ENCODE results near the gene CMSS1. TPM values are rescaled to one million over a fixed set of nuclear protein-coding genes. Genes with fewer than 3 reads are reported as not detected.
A peak's percentile ranks its signal among the peaks of the same experiment; 100 is the strongest.

The CMSS1 gene
- total and polyA plus RNA-seq, 2 of the 13 experiments (the other 11 are each of a cell fraction or from before 2014, with no cell fraction given), result 6.4 to 48.7 TPM

DNA sequence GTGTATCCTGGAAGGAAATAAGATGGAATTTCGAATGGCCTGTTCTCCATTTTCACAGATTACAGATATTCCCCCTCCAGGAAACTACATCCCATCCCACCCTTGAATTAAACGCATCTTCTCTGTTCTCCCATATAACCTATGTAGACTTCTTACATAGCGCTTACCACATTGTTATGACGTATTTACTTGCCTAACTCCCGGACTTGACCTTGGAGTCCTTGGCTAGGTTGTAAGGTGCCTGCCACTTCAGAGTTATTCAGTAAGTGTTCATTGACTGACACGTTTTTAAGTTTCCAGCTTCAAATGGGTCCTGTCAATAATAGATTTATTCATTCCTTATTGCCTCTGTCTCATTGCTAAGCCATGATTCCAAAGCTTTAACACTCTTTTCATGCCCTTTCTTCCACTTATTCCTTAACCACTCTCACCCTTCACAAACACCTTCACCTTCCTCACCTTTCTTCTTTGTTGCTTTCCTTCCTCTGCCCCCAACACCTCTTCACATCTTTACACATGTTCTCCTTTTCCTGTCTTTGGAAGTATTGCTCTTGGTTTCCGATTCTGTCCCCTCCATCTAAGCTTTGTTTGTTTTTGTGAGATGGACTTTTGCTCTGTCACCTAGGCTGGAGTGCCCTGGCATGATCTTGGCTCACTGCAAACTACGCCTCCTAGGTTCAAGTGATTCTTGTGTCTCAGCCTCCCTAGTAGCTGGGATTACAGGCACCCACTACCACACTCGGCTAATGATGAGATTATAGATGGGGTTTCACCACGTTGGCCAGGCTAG, 138.3 kb downstream of the CMSS1 start (continued):
- TF ChIP-seq, protein P1, sequence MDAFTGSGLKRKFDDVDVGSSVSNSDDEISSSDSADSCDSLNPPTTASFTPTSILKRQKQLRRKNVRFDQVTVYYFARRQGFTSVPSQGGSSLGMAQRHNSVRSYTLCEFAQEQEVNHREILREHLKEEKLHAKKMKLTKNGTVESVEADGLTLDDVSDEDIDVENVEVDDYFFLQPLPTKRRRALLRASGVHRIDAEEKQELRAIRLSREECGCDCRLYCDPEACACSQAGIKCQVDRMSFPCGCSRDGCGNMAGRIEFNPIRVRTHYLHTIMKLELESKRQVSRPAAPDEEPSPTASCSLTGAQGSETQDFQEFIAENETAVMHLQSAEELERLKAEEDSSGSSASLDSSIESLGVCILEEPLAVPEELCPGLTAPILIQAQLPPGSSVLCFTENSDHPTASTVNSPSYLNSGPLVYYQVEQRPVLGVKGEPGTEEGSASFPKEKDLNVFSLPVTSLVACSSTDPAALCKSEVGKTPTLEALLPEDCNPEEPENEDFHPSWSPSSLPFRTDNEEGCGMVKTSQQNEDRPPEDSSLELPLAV (CRISPR knock-in tag; conservative IDR thresholded peaks at IDR 0.05; ENCODE audit: low read depth), result no peak
- TF ChIP-seq HOXA5 (CRISPR knock-in tag; IDR thresholded peaks at IDR 0.05) (no peak), ZNF230 (CRISPR knock-in tag; IDR thresholded peaks at IDR 0.05) (no peak), POGZ (CRISPR knock-in tag; IDR thresholded peaks at IDR 0.05) (peak; percentile 56; the same call in 1 of the 2 replicates), STAT5B (CRISPR knock-in tag; IDR thresholded peaks at IDR 0.05) (no peak), ZSCAN31 (CRISPR knock-in tag; IDR thresholded peaks at IDR 0.05; ENCODE audit: low read depth) (no peak), ZNF746 (CRISPR knock-in tag; IDR thresholded peaks at IDR 0.05) (no peak)
- TF ChIP-seq, protein P2, sequence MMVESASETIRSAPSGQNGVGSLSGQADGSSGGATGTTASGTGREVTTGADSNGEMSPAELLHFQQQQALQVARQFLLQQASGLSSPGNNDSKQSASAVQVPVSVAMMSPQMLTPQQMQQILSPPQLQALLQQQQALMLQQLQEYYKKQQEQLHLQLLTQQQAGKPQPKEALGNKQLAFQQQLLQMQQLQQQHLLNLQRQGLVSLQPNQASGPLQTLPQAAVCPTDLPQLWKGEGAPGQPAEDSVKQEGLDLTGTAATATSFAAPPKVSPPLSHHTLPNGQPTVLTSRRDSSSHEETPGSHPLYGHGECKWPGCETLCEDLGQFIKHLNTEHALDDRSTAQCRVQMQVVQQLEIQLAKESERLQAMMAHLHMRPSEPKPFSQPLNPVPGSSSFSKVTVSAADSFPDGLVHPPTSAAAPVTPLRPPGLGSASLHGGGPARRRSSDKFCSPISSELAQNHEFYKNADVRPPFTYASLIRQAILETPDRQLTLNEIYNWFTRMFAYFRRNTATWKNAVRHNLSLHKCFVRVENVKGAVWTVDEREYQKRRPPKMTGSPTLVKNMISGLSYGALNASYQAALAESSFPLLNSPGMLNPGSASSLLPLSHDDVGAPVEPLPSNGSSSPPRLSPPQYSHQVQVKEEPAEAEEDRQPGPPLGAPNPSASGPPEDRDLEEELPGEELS (CRISPR knock-in tag; IDR thresholded peaks at IDR 0.05), result no peak; the same call in 1 of the 2 replicates
- TF ChIP-seq, protein P3, sequence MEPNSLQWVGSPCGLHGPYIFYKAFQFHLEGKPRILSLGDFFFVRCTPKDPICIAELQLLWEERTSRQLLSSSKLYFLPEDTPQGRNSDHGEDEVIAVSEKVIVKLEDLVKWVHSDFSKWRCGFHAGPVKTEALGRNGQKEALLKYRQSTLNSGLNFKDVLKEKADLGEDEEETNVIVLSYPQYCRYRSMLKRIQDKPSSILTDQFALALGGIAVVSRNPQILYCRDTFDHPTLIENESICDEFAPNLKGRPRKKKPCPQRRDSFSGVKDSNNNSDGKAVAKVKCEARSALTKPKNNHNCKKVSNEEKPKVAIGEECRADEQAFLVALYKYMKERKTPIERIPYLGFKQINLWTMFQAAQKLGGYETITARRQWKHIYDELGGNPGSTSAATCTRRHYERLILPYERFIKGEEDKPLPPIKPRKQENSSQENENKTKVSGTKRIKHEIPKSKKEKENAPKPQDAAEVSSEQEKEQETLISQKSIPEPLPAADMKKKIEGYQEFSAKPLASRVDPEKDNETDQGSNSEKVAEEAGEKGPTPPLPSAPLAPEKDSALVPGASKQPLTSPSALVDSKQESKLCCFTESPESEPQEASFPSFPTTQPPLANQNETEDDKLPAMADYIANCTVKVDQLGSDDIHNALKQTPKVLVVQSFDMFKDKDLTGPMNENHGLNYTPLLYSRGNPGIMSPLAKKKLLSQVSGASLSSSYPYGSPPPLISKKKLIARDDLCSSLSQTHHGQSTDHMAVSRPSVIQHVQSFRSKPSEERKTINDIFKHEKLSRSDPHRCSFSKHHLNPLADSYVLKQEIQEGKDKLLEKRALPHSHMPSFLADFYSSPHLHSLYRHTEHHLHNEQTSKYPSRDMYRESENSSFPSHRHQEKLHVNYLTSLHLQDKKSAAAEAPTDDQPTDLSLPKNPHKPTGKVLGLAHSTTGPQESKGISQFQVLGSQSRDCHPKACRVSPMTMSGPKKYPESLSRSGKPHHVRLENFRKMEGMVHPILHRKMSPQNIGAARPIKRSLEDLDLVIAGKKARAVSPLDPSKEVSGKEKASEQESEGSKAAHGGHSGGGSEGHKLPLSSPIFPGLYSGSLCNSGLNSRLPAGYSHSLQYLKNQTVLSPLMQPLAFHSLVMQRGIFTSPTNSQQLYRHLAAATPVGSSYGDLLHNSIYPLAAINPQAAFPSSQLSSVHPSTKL (CRISPR knock-in tag; IDR thresholded peaks at IDR 0.05), result peak; percentile 31

All from HepG2 (cell line).